Mesendoderm (in vitro differentiated cells): Measurements from ENCODE around the gene AMPD2.

Source experiments
- DNase-seq: peaks from one replicate; pipeline ENCODE4 v3.0.0; 2013
- H2AK5ac ChIP-seq: 2 replicates; pipeline ENCODE4 v1.6.1; 2013; ENCODE audit warnings: low read length, inconsistent platforms
- H2BK120ac ChIP-seq: 2 replicates; pipeline ENCODE4 v1.6.1; 2013; ENCODE audit warnings: low read depth, mild to moderate bottlenecking, low read length, moderate library complexity, mixed read lengths
- H2BK15ac ChIP-seq: replicated peaks from 2 replicates; pipeline ENCODE4 v1.6.1; 2013; ENCODE audit warnings: low read depth, mild to moderate bottlenecking, moderate library complexity
- H2BK5ac ChIP-seq: 2 replicates; pipeline ENCODE4 v1.6.1; 2013; ENCODE audit warnings: low read length, inconsistent platforms
- H3K18ac ChIP-seq: 2 replicates; pipeline ENCODE4 v1.6.1; 2013; ENCODE audit warnings: mild to moderate bottlenecking, low read length, mixed read lengths
- H3K23ac ChIP-seq: one replicate; pipeline ENCODE4 v1.6.1; 2013; ENCODE audit warnings: low read length
- H3K27ac ChIP-seq: 2 replicates; pipeline ENCODE4 v1.5.1; 2013; ENCODE audit warnings: low read depth, mild to moderate bottlenecking, inconsistent platforms, low read length, moderate library complexity
- H3K27me3 ChIP-seq: 2 replicates; pipeline ENCODE4 v1.6.1; 2013; ENCODE audit warnings: low read length, control low read depth, mild to moderate bottlenecking, inconsistent platforms; ENCODE audit not compliant: insufficient read depth, poor library complexity
- H3K36me3 ChIP-seq: 2 replicates; pipeline ENCODE4 v1.6.1; 2013; ENCODE audit warnings: low read length, inconsistent platforms; ENCODE audit not compliant: control insufficient read depth, insufficient read depth
- H3K4ac ChIP-seq: one replicate; pipeline ENCODE4 v1.6.1; 2013; ENCODE audit warnings: low read depth, mild to moderate bottlenecking, low read length, moderate library complexity
- H3K4me1 ChIP-seq: 2 replicates; pipeline ENCODE4 v1.6.1; 2013; ENCODE audit warnings: low read depth, low read length, inconsistent platforms; ENCODE audit not compliant: control insufficient read depth
- H3K4me2 ChIP-seq: 2 replicates; pipeline ENCODE4 v1.6.1; 2013; ENCODE audit warnings: low read length
- H3K4me3 ChIP-seq: 2 replicates; pipeline ENCODE4 v1.5.1; 2013; ENCODE audit warnings: mild to moderate bottlenecking, low read length
- H3K56ac ChIP-seq: one replicate; pipeline ENCODE4 v1.6.1; 2013; ENCODE audit warnings: low read length
- H3K79me1 ChIP-seq: 2 replicates; pipeline ENCODE4 v1.6.1; 2013; ENCODE audit warnings: low read length, inconsistent platforms
- H3K79me2 ChIP-seq: 2 replicates; pipeline ENCODE4 v1.6.1; 2013; ENCODE audit warnings: mild to moderate bottlenecking, low read length; ENCODE audit not compliant: control insufficient read depth, insufficient read depth
- H3K9ac ChIP-seq: 2 replicates; pipeline ENCODE4 v1.6.1; 2013; ENCODE audit warnings: low read length, inconsistent platforms
- H4K5ac ChIP-seq: one replicate; pipeline ENCODE4 v1.6.1; 2013; ENCODE audit warnings: low read length
- H4K8ac ChIP-seq: one replicate; pipeline ENCODE4 v1.6.1; 2013; ENCODE audit warnings: low read depth, mild to moderate bottlenecking, control low read depth, low read length, moderate library complexity
- WGBS: extraction: QIAGEN DNeasy Blood & Tissue Kit; methylation state at CpG from one replicate; pipeline ENCODE4 v1.1.7; 2013; ENCODE audit warnings: low lambda C conversion rate, missing lambda C conversion rate; ENCODE audit not compliant: insufficient coverage; ENCODE audit errors: extremely low coverage; 5-methylcytosine and 5-hydroxymethylcytosine counted together

Gene AMPD2

DNA sequence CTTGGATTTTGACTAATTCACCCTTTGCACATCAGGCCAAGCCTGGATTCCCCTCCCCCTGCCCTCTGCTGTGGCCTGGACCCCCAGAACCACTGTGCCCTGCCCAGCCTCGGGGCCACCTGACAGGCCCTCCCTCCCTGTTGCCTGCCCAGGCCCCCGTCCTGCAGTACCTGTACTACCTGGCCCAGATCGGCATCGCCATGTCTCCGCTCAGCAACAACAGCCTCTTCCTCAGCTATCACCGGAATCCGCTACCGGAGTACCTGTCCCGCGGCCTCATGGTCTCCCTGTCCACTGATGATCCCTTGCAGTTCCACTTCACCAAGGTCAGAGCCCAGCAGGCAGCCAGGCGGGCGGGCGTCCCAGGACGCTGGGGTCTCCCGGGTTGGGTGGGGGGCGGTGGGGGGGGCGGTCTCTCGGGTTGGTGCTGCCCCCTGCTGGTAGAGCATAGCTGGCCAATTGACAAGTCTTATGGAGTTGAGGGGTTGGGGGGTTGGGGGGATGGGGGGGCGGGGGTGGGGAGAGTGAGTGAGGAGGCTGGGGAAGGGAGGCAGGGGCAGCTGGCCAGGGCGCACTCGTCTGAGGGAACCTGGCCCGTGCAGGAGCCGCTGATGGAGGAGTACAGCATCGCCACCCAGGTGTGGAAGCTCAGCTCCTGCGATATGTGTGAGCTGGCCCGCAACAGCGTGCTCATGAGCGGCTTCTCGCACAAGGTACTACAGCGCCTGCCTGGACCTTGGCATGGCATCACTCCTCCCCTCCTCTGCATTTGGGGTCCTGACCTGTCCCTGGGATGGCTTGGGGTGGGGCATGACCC lies 10.7 kb downstream of the AMPD2 start:
- WGBS, result no CpG with 5 or more reads among the region's 30 CpGs
- Histone ChIP-seq H3K27ac (no peak overlapping the region), H3K36me3 (peaks cover 6% of the 10 kb centered on the region)

DNA sequence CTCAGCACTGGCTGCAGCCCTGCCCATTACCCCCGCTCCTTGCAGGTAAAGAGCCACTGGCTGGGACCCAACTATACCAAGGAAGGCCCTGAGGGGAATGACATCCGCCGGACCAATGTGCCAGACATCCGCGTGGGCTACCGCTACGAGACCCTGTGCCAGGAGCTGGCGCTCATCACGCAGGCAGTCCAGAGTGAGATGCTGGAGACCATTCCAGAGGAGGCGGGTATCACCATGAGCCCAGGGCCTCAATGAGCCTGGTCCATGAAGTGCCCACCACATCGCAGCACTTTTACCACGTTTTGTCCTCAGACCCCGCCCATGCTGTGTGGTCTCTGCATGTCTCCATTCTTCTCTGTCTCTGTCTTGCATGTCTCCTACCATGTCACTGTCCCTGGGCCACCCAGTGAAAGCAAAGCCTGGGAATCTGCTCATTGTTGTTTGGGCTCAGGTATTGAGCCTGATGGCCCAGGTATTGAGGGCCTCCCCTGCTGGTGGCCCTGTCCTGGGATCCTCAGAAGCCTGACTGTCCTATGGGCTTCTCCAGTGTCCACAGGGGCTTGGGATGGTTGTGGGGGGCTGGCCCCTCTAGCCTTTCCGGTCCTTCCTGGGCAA lies 11.4 kb downstream of the AMPD2 start:
- no peak overlapping the region for H4K5ac ChIP-seq
- H2BK120ac ChIP-seq, result no peak overlapping the region
- no peak overlapping the region for H3K27ac ChIP-seq
- no peak overlapping the region for H3K23ac ChIP-seq
- no peaks in the 10 kb centered on the region for H3K27me3 ChIP-seq
- no peak overlapping the region for H3K18ac ChIP-seq
- peaks cover 6% of the 10 kb centered on the region for H3K36me3 ChIP-seq
- H3K79me2 ChIP-seq, result no peaks in the 10 kb centered on the region
- no peak overlapping the region for H2AK5ac ChIP-seq
- no CpG with 5 or more reads among the region's 14 CpGs for WGBS
- H3K4me2 ChIP-seq, result no peak overlapping the region
- no peak overlapping the region for H4K8ac ChIP-seq
- H3K9ac ChIP-seq, result no peak overlapping the region
- H3K4me1 ChIP-seq, result no peaks in the 10 kb centered on the region
- H3K4me3 ChIP-seq, result no peak overlapping the region
- no peak overlapping the region for H2BK15ac ChIP-seq
- H2BK5ac ChIP-seq, result no peak overlapping the region
- no peak overlapping the region for H3K56ac ChIP-seq
- no peak overlapping the region for H3K4ac ChIP-seq
- no peak for DNase-seq
- H3K79me1 ChIP-seq, result no peaks in the 10 kb centered on the region

More for the DNA sequence above, 10.7 kb downstream of the AMPD2 start:
- no peak overlapping the region for H2BK15ac ChIP-seq
- H3K9ac ChIP-seq, result no peak overlapping the region
- H2AK5ac ChIP-seq, result no peak overlapping the region
- H3K79me2 ChIP-seq, result no peaks in the 10 kb centered on the region
- no peak overlapping the region for H3K4ac ChIP-seq
- no peak overlapping the region for H3K23ac ChIP-seq
- no peak overlapping the region for H3K56ac ChIP-seq
- peak; percentile 34 for DNase-seq
- H3K27me3 ChIP-seq, result no peaks in the 10 kb centered on the region
- H2BK5ac ChIP-seq, result no peak overlapping the region
- no peak overlapping the region for H3K18ac ChIP-seq
- no peak overlapping the region for H4K8ac ChIP-seq
- no peak overlapping the region for H2BK120ac ChIP-seq
- no peaks in the 10 kb centered on the region for H3K79me1 ChIP-seq
- H3K4me2 ChIP-seq, result no peak overlapping the region
- no peaks in the 10 kb centered on the region for H3K4me1 ChIP-seq
- H3K4me3 ChIP-seq, result no peak overlapping the region
- H4K5ac ChIP-seq, result no peak overlapping the region

DNA sequence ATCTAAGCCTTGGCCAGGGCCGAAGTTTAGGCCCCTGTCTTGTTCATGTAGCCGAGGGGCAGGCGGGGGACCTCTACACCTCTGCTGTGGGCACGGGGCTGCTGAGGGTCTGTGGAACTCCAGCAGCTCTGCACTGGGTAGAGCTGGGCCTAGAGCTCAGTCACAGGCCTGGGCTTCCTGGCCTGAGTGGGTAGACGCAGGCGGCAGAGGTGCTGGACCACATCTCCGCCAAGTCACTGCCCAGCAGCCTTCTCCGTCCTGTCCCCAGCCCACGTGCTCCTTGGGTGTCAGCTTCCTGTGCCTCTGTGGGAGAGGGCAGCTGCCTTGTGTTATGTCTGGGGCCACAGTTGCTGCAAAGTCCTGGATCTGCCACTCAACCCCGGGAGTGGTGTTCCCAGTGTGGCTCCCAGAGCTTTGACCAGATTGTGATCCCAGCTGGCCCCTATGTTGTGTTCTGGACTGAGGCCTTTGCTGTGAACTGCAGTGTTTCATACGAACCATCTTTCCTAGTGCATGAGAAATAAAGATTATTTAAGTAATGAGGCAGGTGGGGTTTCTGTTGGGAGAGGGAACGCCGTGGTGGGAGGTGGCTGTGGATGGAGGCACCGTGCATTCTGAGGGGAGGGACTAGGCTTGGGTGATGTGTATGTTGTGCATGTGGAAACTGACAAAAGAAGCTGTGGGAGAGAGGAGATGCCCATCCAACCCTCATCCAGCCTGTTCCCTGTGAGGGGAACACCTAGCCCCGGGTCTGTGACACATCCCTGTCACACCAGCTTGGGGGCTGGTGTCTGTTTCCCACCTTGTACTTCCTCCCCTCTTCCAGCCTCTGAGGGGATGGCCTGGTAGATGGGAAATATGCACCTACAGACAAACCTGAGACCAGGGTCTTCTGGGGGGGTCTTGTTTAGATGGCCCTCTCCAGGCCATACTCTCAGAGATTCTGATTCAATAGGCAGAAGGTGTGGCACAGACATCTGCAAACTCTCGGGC lies 12.2 kb downstream of the AMPD2 start:
- no peaks in the 10 kb centered on the region for H3K79me1 ChIP-seq
- H4K5ac ChIP-seq, result no peak overlapping the region
- peaks cover 5% of the 10 kb centered on the region for H3K4me1 ChIP-seq
- no CpG with 5 or more reads among the region's 16 CpGs for WGBS
- H4K8ac ChIP-seq, result no peak overlapping the region
- H2BK15ac ChIP-seq, result no peak overlapping the region
- H3K36me3 ChIP-seq, result peaks cover 6% of the 10 kb centered on the region
- H3K79me2 ChIP-seq, result no peaks in the 10 kb centered on the region
- no peaks in the 10 kb centered on the region for H3K27me3 ChIP-seq
- H3K4me2 ChIP-seq, result no peak overlapping the region
- DNase-seq, result no peak
- H3K56ac ChIP-seq, result no peak overlapping the region
- H3K23ac ChIP-seq, result no peak overlapping the region
- H3K18ac ChIP-seq, result no peak overlapping the region
- H3K4ac ChIP-seq, result no peak overlapping the region
- no peak overlapping the region for H2BK5ac ChIP-seq
- no peak overlapping the region for H2BK120ac ChIP-seq
- no peak overlapping the region for H3K27ac ChIP-seq
- H2AK5ac ChIP-seq, result no peak overlapping the region
- H3K4me3 ChIP-seq, result no peak overlapping the region
- H3K9ac ChIP-seq, result no peak overlapping the region

DNA sequence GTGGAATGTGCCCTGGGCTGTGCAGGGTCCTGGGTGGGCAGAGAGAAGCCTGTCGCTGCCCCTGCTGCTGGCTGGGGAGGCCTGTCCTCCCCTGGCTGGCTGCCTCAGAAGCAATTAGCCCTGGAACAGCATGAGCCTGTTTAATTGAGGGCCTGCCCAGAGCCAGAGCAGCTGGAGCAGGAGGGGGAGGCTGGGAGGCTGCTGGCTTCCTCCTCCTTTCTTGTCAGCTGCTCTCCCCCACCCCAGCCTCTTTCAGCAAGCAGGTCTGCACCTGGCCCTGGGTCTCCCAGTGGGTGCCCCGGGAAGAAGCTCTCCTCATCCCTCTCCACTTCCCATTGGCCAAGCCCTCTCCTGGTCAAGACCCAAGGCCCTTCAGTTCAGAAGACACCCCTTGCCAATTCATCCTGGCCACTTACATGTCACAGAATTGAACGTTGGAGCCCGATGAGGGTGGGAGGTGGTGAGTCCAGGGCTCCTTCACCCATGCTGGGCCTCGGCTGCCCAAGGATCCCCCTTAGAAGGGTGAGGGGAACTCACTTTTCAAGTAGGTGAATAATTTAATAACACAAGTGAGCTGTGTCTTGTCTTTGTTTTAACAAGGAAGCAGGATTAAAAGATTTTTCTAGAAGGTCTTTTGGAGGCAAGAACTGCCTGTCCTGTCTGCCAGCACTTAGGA lies 13.2 kb downstream of the AMPD2 start:
- Histone ChIP-seq H3K9ac (no peak overlapping the region), H3K23ac (no peak overlapping the region), H3K4me3 (no peak overlapping the region), H4K5ac (no peak overlapping the region), H2BK5ac (no peak overlapping the region), H3K56ac (no peak overlapping the region), H4K8ac (no peak overlapping the region), H2BK15ac (no peak overlapping the region), H3K4me2 (no peak overlapping the region), H3K27ac (no peak overlapping the region), H3K36me3 (peaks cover 6% of the 10 kb centered on the region), H3K4me1 (peaks cover 5% of the 10 kb centered on the region), H3K79me1 (no peaks in the 10 kb centered on the region), H2BK120ac (no peak overlapping the region), H3K79me2 (no peaks in the 10 kb centered on the region), H2AK5ac (no peak overlapping the region), H3K4ac (no peak overlapping the region), H3K18ac (no peak overlapping the region), H3K27me3 (no peaks in the 10 kb centered on the region)
- DNase-seq, result no peak
- WGBS, result no CpG with 5 or more reads among the region's 5 CpGs

DNA sequence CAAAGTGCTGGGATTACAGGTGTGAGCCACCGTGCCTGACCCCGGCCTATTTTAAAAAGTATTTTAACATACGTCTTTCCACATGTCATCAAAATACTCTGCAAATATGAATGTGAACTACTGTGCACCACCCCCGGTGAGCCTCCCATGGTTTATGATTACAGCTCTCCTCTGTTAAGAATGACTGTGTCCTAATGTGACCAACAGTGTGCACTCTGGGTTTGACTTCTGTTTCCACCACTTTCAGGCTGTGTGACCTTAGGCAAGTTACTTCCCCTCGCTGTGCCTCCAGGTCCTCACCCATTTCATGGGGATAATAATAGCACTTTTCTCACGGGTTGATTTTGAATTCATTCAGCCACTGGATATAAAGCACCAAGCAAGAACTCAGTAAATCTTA lies 14.7 kb downstream of the AMPD2 start:
- H2AK5ac ChIP-seq, result no peak overlapping the region
- no peaks in the 10 kb centered on the region for H3K79me2 ChIP-seq
- no peak overlapping the region for H2BK5ac ChIP-seq
- no peak overlapping the region for H3K18ac ChIP-seq
- no peak overlapping the region for H3K27ac ChIP-seq
- no peak overlapping the region for H3K4me3 ChIP-seq
- H3K4me2 ChIP-seq, result no peak overlapping the region
- no peaks in the 10 kb centered on the region for H3K27me3 ChIP-seq
- no peak overlapping the region for H3K23ac ChIP-seq
- WGBS, result no CpG with 5 or more reads among the region's 6 CpGs
- no peak overlapping the region for H2BK120ac ChIP-seq
- peaks cover 2% of the 10 kb centered on the region for H3K36me3 ChIP-seq
- no peaks in the 10 kb centered on the region for H3K79me1 ChIP-seq
- no peak overlapping the region for H3K56ac ChIP-seq
- H4K5ac ChIP-seq, result no peak overlapping the region
- H4K8ac ChIP-seq, result no peak overlapping the region
- peaks cover 5% of the 10 kb centered on the region for H3K4me1 ChIP-seq
- DNase-seq, result no peak
- no peak overlapping the region for H3K9ac ChIP-seq
- H2BK15ac ChIP-seq, result no peak overlapping the region
- no peak overlapping the region for H3K4ac ChIP-seq
